ENCODE data around the gene EPHA8. TPM values are rescaled to one million over a fixed set of nuclear protein-coding genes. Genes with fewer than 3 reads are reported as not detected.

The EPHA8 gene
- total and polyA plus RNA-seq, 2 of the 13 experiments (the other 11 are each of a cell fraction or from before 2014, with no cell fraction given), result not detected

DNA sequence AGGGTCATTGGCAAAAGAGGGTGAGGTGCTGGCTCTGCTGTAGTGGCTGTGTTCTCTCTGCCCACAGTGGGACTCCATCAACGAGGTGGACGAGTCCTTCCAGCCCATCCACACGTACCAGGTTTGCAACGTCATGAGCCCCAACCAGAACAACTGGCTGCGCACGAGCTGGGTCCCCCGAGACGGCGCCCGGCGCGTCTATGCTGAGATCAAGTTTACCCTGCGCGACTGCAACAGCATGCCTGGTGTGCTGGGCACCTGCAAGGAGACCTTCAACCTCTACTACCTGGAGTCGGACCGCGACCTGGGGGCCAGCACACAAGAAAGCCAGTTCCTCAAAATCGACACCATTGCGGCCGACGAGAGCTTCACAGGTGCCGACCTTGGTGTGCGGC, 12.9 kb downstream of the EPHA8 start (continued):
- TF ChIP-seq, protein P1, sequence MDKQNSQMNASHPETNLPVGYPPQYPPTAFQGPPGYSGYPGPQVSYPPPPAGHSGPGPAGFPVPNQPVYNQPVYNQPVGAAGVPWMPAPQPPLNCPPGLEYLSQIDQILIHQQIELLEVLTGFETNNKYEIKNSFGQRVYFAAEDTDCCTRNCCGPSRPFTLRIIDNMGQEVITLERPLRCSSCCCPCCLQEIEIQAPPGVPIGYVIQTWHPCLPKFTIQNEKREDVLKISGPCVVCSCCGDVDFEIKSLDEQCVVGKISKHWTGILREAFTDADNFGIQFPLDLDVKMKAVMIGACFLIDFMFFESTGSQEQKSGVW (CRISPR knock-in tag; IDR thresholded peaks at IDR 0.05; ENCODE audit: borderline replicate concordance), result no peak
- no peak for TF ChIP-seq ZMYM2 (CRISPR knock-in tag; IDR thresholded peaks at IDR 0.05)
- no peak for TF ChIP-seq ZMAT3 (CRISPR knock-in tag; conservative IDR thresholded peaks at IDR 0.05)
- TF ChIP-seq SUZ12 (IDR thresholded peaks at IDR 0.05; ENCODE audit: low read depth, low read length), result no peak
- no peak for TF ChIP-seq IKZF5 (CRISPR knock-in tag; IDR thresholded peaks at IDR 0.05)
- no peak for TF ChIP-seq SP5 (CRISPR knock-in tag; IDR thresholded peaks at IDR 0.05; ENCODE audit: borderline replicate concordance, low read depth)
- TF ChIP-seq, protein P2, sequence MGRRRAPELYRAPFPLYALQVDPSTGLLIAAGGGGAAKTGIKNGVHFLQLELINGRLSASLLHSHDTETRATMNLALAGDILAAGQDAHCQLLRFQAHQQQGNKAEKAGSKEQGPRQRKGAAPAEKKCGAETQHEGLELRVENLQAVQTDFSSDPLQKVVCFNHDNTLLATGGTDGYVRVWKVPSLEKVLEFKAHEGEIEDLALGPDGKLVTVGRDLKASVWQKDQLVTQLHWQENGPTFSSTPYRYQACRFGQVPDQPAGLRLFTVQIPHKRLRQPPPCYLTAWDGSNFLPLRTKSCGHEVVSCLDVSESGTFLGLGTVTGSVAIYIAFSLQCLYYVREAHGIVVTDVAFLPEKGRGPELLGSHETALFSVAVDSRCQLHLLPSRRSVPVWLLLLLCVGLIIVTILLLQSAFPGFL (CRISPR knock-in tag; IDR thresholded peaks at IDR 0.05), result no peak
- TF ChIP-seq CEBPB (IDR thresholded peaks at IDR 0.05; ENCODE audit: borderline replicate concordance, low read depth, low read length), result no peak

DNA sequence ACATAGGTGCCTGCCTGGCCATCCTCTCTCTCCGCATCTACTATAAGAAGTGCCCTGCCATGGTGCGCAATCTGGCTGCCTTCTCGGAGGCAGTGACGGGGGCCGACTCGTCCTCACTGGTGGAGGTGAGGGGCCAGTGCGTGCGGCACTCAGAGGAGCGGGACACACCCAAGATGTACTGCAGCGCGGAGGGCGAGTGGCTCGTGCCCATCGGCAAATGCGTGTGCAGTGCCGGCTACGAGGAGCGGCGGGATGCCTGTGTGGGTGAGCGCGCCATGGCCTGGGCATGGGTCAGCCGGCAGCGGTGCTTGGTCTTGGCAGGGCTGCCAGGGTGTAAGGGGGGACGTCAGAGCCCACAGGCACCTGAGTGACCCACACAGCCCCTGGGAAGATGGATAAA, 13.3 kb downstream of the EPHA8 start:
- Histone ChIP-seq H2AFZ (ENCODE audit: low read length) (no peak overlapping the region), H3K36me3 (replicated peaks in 1 of 2; ENCODE audit: control insufficient read depth in 1 of 2, insufficient read depth in 2 of 2, low read length in 2 of 2) (no peaks in the 10 kb centered on the region), H3K27ac (ENCODE audit: extremely low read length, insufficient read depth, low read length) (no peak overlapping the region), H3K9ac (ENCODE audit: insufficient read depth, low read depth, low read length) (no peak overlapping the region), H3K4me1 (ENCODE audit: insufficient read depth, low read length) (no peaks in the 10 kb centered on the region), H3K27me3 (ENCODE audit: control insufficient read depth in 1 of 2, insufficient read depth in 2 of 2, low read length in 2 of 2) (peaks cover 2 to 34% of the 10 kb centered on the region in 2 experiments; a peak in 3 of 5 replicates), H3K9me3 (ENCODE audit: low read length) (peaks cover 19% of the 10 kb centered on the region), H3K79me2 (ENCODE audit: insufficient read depth, low read length) (no peaks in the 10 kb centered on the region), H4K20me1 (ENCODE audit: insufficient read depth, low read length) (no peaks in the 10 kb centered on the region), H3K4me3 (replicated peaks in 1 of 3; ENCODE audit: insufficient read depth in 1 of 3, low read depth in 2 of 3, low read length in 3 of 3) (no peak overlapping the region), H3K4me2 (ENCODE audit: low read depth, low read length) (no peak overlapping the region)
- no peak for ATAC-seq
- no TSS peak for BruUV-seq (replicated peaks)
- POLR2A ChIA-PET, result no interaction called here
- in situ Hi-C loops (cut with HindIII; ENCODE audit: extremely low pct_ligation_motif_present, low pct_unique_long_range_greater_than_20kb), result no loop called here
- no peak for DNase-seq (ENCODE audit: low spot score)
- FAIRE-seq, result no peak
- CTCF ChIA-PET (ENCODE audit: low intra/inter-chr PET ratio, low total read pairs), result no interaction called here
- 50% methylated on average over 12 of the region's 24 CpGs for WGBS (ENCODE audit: low lambda C conversion rate)
- intact Hi-C loops (cut with micrococcal nuclease; ENCODE audit: unreplicated experiment), result no loop called here
- TF ChIP-seq DBP (CRISPR knock-in tag; IDR thresholded peaks at IDR 0.05; ENCODE audit: not compliant biosample characterization) (no peak), ZNF547 (CRISPR knock-in tag; IDR thresholded peaks at IDR 0.05) (no peak), KDM5B (CRISPR knock-in tag; IDR thresholded peaks at IDR 0.05; ENCODE audit: borderline replicate concordance) (no peak), ZNF33A (CRISPR knock-in tag; IDR thresholded peaks at IDR 0.05; ENCODE audit: borderline replicate concordance) (no peak), TCF12 (IDR thresholded peaks at IDR 0.05) (no peak), TCF12 (CRISPR knock-in tag; IDR thresholded peaks at IDR 0.05) (no peak), POLR2G (IDR thresholded peaks at IDR 0.05; ENCODE audit: low read depth, low read length) (no peak), ZBTB7A (CRISPR knock-in tag; IDR thresholded peaks at IDR 0.05) (no peak), TGIF2 (CRISPR knock-in tag; IDR thresholded peaks at IDR 0.05) (no peak), ZNF326 (CRISPR knock-in tag; IDR thresholded peaks at IDR 0.05; ENCODE audit: borderline replicate concordance) (no peak), PITX1 (CRISPR knock-in tag; IDR thresholded peaks at IDR 0.05) (no peak), ZSCAN12 (CRISPR knock-in tag; IDR thresholded peaks at IDR 0.05) (no peak), ZNF512 (CRISPR knock-in tag; IDR thresholded peaks at IDR 0.05) (no peak)
